CD4-positive, alpha-beta memory T cell (primary cell): ENCODE measurements around the gene SHC4. TPM values are rescaled to one million over a fixed set of nuclear protein-coding genes. Genes with fewer than 3 reads are reported as not detected.
A peak's percentile ranks its signal among the peaks of the same experiment; 100 is the strongest.

Experiments used
- CTCF ChIA-PET: fragments of 350-600 bp; sonication (Branson Sonifier 250); formaldehyde crosslinking; loops from one replicate; lab custom pipeline; 2021; ENCODE audit warnings: inconsistent platforms; ENCODE audit not compliant: partially characterized antibody; lab: Charles Lee
- POLR2A ChIA-PET: fragments of 350-600 bp; sonication (Branson Sonifier 250); formaldehyde crosslinking; loops from one replicate; lab custom pipeline; 2021; ENCODE audit not compliant: partially characterized antibody; lab: Charles Lee
- DNase-seq, 5 donors: peaks; one replicate each; pipeline versions ENCODE4 v3.0.0 to v3.0.0-alpha.2; 2020 to 2022; ENCODE audit warnings: mixed read lengths in 1 of 5
- H3K27ac ChIP-seq: one replicate; pipeline ENCODE4 v1.7.0; 2013; ENCODE audit warnings: low read depth, low read length
- H3K27me3 ChIP-seq: 2 replicates; pipeline ENCODE4 v1.7.0; 2013; ENCODE audit warnings: mild to moderate bottlenecking, low read length, moderate library complexity; ENCODE audit not compliant: insufficient read depth
- H3K36me3 ChIP-seq: 2 replicates; pipeline ENCODE4 v1.7.0; 2013; ENCODE audit warnings: mild to moderate bottlenecking, low read length, moderate library complexity; ENCODE audit not compliant: insufficient read depth
- H3K4me1 ChIP-seq: 2 replicates; pipeline ENCODE4 v1.7.0; 2013; ENCODE audit warnings: mild to moderate bottlenecking, low read length, moderate library complexity; ENCODE audit not compliant: insufficient read depth
- H3K4me3 ChIP-seq, 2 donors: one replicate each; pipeline ENCODE4 v1.7.0; 2013; ENCODE audit warnings: low read length in 2 of 2, mild to moderate bottlenecking in 1 of 2
- H3K9me3 ChIP-seq, 2 donors: one replicate each; pipeline ENCODE4 v1.7.0; 2013; ENCODE audit warnings: low read length in 2 of 2, control low read depth in 1 of 2; ENCODE audit not compliant: control insufficient read depth in 1 of 2
- H3K27ac Mint-ChIP-seq, 7 donors: one replicate each; pipeline ENCODE4 v1.8.0; 2020 to 2021; ENCODE audit warnings: mixed read lengths in 7 of 7, mild to moderate bottlenecking in 6 of 7, inconsistent platforms in 3 of 7, moderate library complexity in 3 of 7
- H3K27me3 Mint-ChIP-seq, 2 donors: one replicate each; pipeline ENCODE4 v1.8.0; 2020 to 2021; ENCODE audit warnings: mixed read lengths in 2 of 2
- H3K36me3 Mint-ChIP-seq, 2 donors: one replicate each; pipeline ENCODE4 v1.8.0; 2020 to 2021; ENCODE audit warnings: mixed read lengths in 2 of 2, inconsistent platforms in 1 of 2, mild to moderate bottlenecking in 1 of 2
- H3K4me1 Mint-ChIP-seq, 4 donors: one replicate each; pipeline ENCODE4 v1.8.0; 2020 to 2021; ENCODE audit warnings: mixed read lengths in 4 of 4, mild to moderate bottlenecking in 1 of 4
- H3K4me3 Mint-ChIP-seq, 8 donors: one replicate each; pipeline ENCODE4 v1.8.0; 2020 to 2021; ENCODE audit warnings: mixed read lengths in 8 of 8, mild to moderate bottlenecking in 7 of 8, moderate library complexity in 6 of 8, inconsistent platforms in 3 of 8
- H3K9me3 Mint-ChIP-seq, 8 donors: one replicate each; pipeline ENCODE4 v1.8.0; 2020 to 2021; ENCODE audit warnings: mixed read lengths in 8 of 8, mild to moderate bottlenecking in 5 of 8, inconsistent platforms in 3 of 8, moderate library complexity in 1 of 8
- intact Hi-C: fragments of 100-400 bp; cut with micrococcal nuclease; formaldehyde crosslinking; loops from one replicate; pipeline ENCODE4 v1.15.1; 2023
- polyA plus RNA-seq, 2 donors: library from polyadenylated mRNA; unstranded; fragments of 300-500 nt; fragmentation: Illumina TruSeq; gene quantifications; one replicate each; pipeline ENCODE4 v1.2.3, GENCODE V29; 2021
- total RNA-seq, 2 experiments: library from RNA; stranded (reverse); gene quantifications; one replicate each; pipeline ENCODE4 v1.2.3, GENCODE V29; 2021

Gene SHC4
- total and polyA plus RNA-seq, 4 experiments from 2014 or later: 0.28 to 0.29 TPM; not detected in 2

- ChIA-PET CTCF (no interaction called here), POLR2A (no interaction called here)
- no peak for DNase-seq
- Mint-ChIP-seq H3K4me1 (peaks cover 0 to 3% (median 0%) of the 10 kb centered on the region in 4 donors), H3K27me3 (peaks cover 10 to 25% of the 10 kb centered on the region in 2 donors), H3K4me3 (no peak overlapping the region), H3K27ac (no peak overlapping the region), H3K9me3 (no peaks in the 10 kb centered on the region), H3K36me3 (no peaks in the 10 kb centered on the region)
- Histone ChIP-seq H3K9me3 (no peaks in the 10 kb centered on the region), H3K4me3 (no peak overlapping the region), H3K27me3 (no peaks in the 10 kb centered on the region), H3K36me3 (no peaks in the 10 kb centered on the region), H3K27ac (no peak overlapping the region), H3K4me1 (no peaks in the 10 kb centered on the region)
- intact Hi-C loops: no loop called here
Measured at GRCh38 chr15:48981941-48982340, 18.2 kb upstream of the SHC4 start.

- H3K27ac Mint-ChIP-seq: no peak overlapping the region
- Histone ChIP-seq H3K9me3 (no peaks in the 10 kb centered on the region), H3K27me3 (no peaks in the 10 kb centered on the region), H3K36me3 (no peaks in the 10 kb centered on the region), H3K4me3 (no peak overlapping the region), H3K4me1 (peaks cover 9% of the 10 kb centered on the region), H3K27ac (no peak overlapping the region)
- peaks cover 12 to 34% of the 10 kb centered on the region in 2 donors for H3K27me3 Mint-ChIP-seq
- H3K9me3 Mint-ChIP-seq: no peaks in the 10 kb centered on the region
- H3K36me3 Mint-ChIP-seq: no peaks in the 10 kb centered on the region
- no peak for DNase-seq
- ChIA-PET CTCF (interaction anchor here (6.5 kb wide), 1 partner anchor 13 kb away, joined by 68 read pairs; the partner anchor contains the start of gene SHC4), POLR2A (no interaction called here)
- H3K4me1 Mint-ChIP-seq: peaks cover 0 to 9% (median 3%) of the 10 kb centered on the region in 4 donors
- intact Hi-C loops: no loop called here
- no peak overlapping the region for H3K4me3 Mint-ChIP-seq
Measured at GRCh38 chr15:48978638-48979037, 14.9 kb upstream of the SHC4 start.

GRCh38 chr15:48976444-48977088 is 12.8 kb upstream of the SHC4 start:
- Mint-ChIP-seq H3K4me3 (peak overlapping the region; percentile 20 to 70 (median 42)), H3K9me3 (no peaks in the 10 kb centered on the region), H3K27me3 (peaks cover 11 to 34% of the 10 kb centered on the region in 2 donors), H3K36me3 (no peaks in the 10 kb centered on the region), H3K4me1 (peaks cover 0 to 9% (median 3%) of the 10 kb centered on the region in 4 donors), H3K27ac (no peak overlapping the region)
- H3K27me3 ChIP-seq: no peaks in the 10 kb centered on the region
- intact Hi-C loops: no loop called here
- H3K4me1 ChIP-seq: peaks cover 9% of the 10 kb centered on the region
- no peak overlapping the region for H3K4me3 ChIP-seq
- POLR2A ChIA-PET: interaction anchor here (0.9 to 1.5 kb wide), 3 partner anchors 12 to 115 kb away, joined by 3 to 7 read pairs (median 5); partner anchors contain the start of genes EID1 and SHC4
- no peak for DNase-seq
- H3K27ac ChIP-seq: no peak overlapping the region
- no peaks in the 10 kb centered on the region for H3K9me3 ChIP-seq
- no peaks in the 10 kb centered on the region for H3K36me3 ChIP-seq
- CTCF ChIA-PET: interaction anchor here (1.1 to 6.5 kb wide), 20 partner anchors 10 to 179 kb away, joined by 3 to 68 read pairs (median 6); partner anchors contain the start of genes COPS2, SECISBP2L and SHC4

- Histone ChIP-seq H3K9me3 (no peaks in the 10 kb centered on the region), H3K27me3 (no peaks in the 10 kb centered on the region), H3K36me3 (no peaks in the 10 kb centered on the region), H3K27ac (no peak overlapping the region), H3K4me1 (peaks cover 9% of the 10 kb centered on the region), H3K4me3 (peak overlapping the region in 1 of 2 donors; percentile 28)
- peaks cover 9 to 26% of the 10 kb centered on the region in 2 donors for H3K27me3 Mint-ChIP-seq
- intact Hi-C loops: loop anchor here (1.0 to 2.0 kb wide), 2 partner anchors 71 to 113 kb away; partner anchors contain the start of gene SECISBP2L
- ChIA-PET POLR2A (interaction anchor here (0.9 to 1.5 kb wide), 4 partner anchors 11 to 180 kb away, joined by 3 to 7 read pairs (median 4); partner anchors contain the start of genes EID1 and SHC4), CTCF (interaction anchor here (0.6 to 6.5 kb wide), 41 partner anchors 10 to 634 kb away, joined by 3 to 68 read pairs (median 4); partner anchors contain the start of genes COPS2, EID1, FGF7 and SECISBP2L)
- no peak overlapping the region for H3K27ac Mint-ChIP-seq
- peaks cover 0 to 9% (median 3%) of the 10 kb centered on the region in 4 donors for H3K4me1 Mint-ChIP-seq
- H3K4me3 Mint-ChIP-seq: peak overlapping the region; percentile 40 to 76 (median 68)
- H3K36me3 Mint-ChIP-seq: no peaks in the 10 kb centered on the region
- DNase-seq: peak; percentile 60 to 74 (median 69)
- H3K9me3 Mint-ChIP-seq: no peaks in the 10 kb centered on the region
Measured at GRCh38 chr15:48975472-48976419, 12.0 kb upstream of the SHC4 start.

- peak overlapping the region in 1 of 7 donors; percentile 0 for H3K27ac Mint-ChIP-seq
- Histone ChIP-seq H3K4me3 (no peak overlapping the region), H3K27me3 (no peaks in the 10 kb centered on the region), H3K9me3 (no peaks in the 10 kb centered on the region), H3K36me3 (no peaks in the 10 kb centered on the region), H3K27ac (no peak overlapping the region), H3K4me1 (peaks cover 9% of the 10 kb centered on the region)
- no peaks in the 10 kb centered on the region for H3K36me3 Mint-ChIP-seq
- no peaks in the 10 kb centered on the region for H3K9me3 Mint-ChIP-seq
- DNase-seq: no peak
- ChIA-PET CTCF (interaction anchor here (0.7 to 6.5 kb wide), 18 partner anchors 10 to 199 kb away, joined by 3 to 68 read pairs (median 6); partner anchors contain the start of genes COPS2, EID1, SECISBP2L and SHC4), POLR2A (interaction anchor here (1.5 kb wide), 1 partner anchor 97 kb away, joined by 7 read pairs; the partner anchor contains the start of gene EID1)
- intact Hi-C loops: loop anchor here (1.0 to 2.0 kb wide), 2 partner anchors 72 to 113 kb away; partner anchors contain the start of gene SECISBP2L
- H3K4me3 Mint-ChIP-seq: peak overlapping the region in 2 of 8 donors; percentile 63 to 76
- H3K4me1 Mint-ChIP-seq: peaks cover 0 to 9% (median 3%) of the 10 kb centered on the region in 4 donors
- H3K27me3 Mint-ChIP-seq: peaks cover 5 to 22% of the 10 kb centered on the region in 2 donors
Measured at GRCh38 chr15:48974882-48975281, 11.2 kb upstream of the SHC4 start.

- Histone ChIP-seq H3K27ac (no peak overlapping the region), H3K27me3 (no peaks in the 10 kb centered on the region), H3K4me3 (no peak overlapping the region), H3K36me3 (no peaks in the 10 kb centered on the region), H3K4me1 (peaks cover 9% of the 10 kb centered on the region), H3K9me3 (no peaks in the 10 kb centered on the region)
- ChIA-PET POLR2A (no interaction called here), CTCF (interaction anchor here (1.1 to 6.5 kb wide), 5 partner anchors 8 to 112 kb away, joined by 3 to 68 read pairs (median 4); partner anchors contain the start of gene SHC4)
- no peak for DNase-seq
- no peak overlapping the region for H3K27ac Mint-ChIP-seq
- H3K27me3 Mint-ChIP-seq: peaks cover 5 to 25% of the 10 kb centered on the region in 2 donors
- peak overlapping the region in 1 of 8 donors; percentile 45 for H3K4me3 Mint-ChIP-seq
- H3K9me3 Mint-ChIP-seq: no peaks in the 10 kb centered on the region
- peaks cover 0 to 9% (median 3%) of the 10 kb centered on the region in 4 donors for H3K4me1 Mint-ChIP-seq
- H3K36me3 Mint-ChIP-seq: no peaks in the 10 kb centered on the region
- intact Hi-C loops: no loop called here
Measured at GRCh38 chr15:48972750-48973503, 9.2 kb upstream of the SHC4 start.
